Progenitor cell of endocrine pancreas (in vitro differentiated cells): ENCODE measurements around the gene FBXO42. TPM values are rescaled to one million over a fixed set of nuclear protein-coding genes. Genes with fewer than 3 reads are reported as not detected.

ENCODE experiments used
- DNase-seq: peaks from one replicate; pipeline ENCODE4 v3.0.0; 2021; ENCODE audit warnings: low spot score; ENCODE audit not compliant: unreplicated experiment
- H3K27ac Mint-ChIP-seq: 2 replicates; pipeline ENCODE4 v1.8.0; 2021; ENCODE audit warnings: mild to moderate bottlenecking, moderate library complexity, mixed read lengths
- H3K27me3 Mint-ChIP-seq: 2 replicates; pipeline ENCODE4 v1.8.0; 2021; ENCODE audit warnings: mixed read lengths
- H3K36me3 Mint-ChIP-seq: 2 replicates; pipeline ENCODE4 v1.8.0; 2022; ENCODE audit warnings: mixed read lengths; ENCODE audit not compliant: insufficient read depth
- H3K4me1 Mint-ChIP-seq: 2 replicates; pipeline ENCODE4 v1.8.0; 2021; ENCODE audit warnings: low read depth, mixed read lengths
- H3K4me3 Mint-ChIP-seq: 2 replicates; pipeline ENCODE4 v1.8.0; 2021; ENCODE audit warnings: low read depth, mild to moderate bottlenecking, moderate library complexity, mixed read lengths
- H3K9me3 Mint-ChIP-seq: 2 replicates; pipeline ENCODE4 v1.8.0; 2021; ENCODE audit warnings: low read depth, mixed read lengths
- total RNA-seq: library from RNA; stranded (reverse); gene quantifications from 2 replicates; pipeline ENCODE4 v1.2.1, GENCODE V29; 2021
- TF ChIP-seq, protein P1 (sequence below): fragments of 200-600 bp; sonication (generic); IDR thresholded peaks from one replicate; pipeline ENCODE4 v1.5.0; 2021; ENCODE audit warnings: antibody characterized with exemption, mild to moderate bottlenecking; ENCODE audit not compliant: unreplicated experiment

FBXO42 gene
- total RNA-seq, 1 donor from 2014 or later = 30.5 TPM

DNA sequence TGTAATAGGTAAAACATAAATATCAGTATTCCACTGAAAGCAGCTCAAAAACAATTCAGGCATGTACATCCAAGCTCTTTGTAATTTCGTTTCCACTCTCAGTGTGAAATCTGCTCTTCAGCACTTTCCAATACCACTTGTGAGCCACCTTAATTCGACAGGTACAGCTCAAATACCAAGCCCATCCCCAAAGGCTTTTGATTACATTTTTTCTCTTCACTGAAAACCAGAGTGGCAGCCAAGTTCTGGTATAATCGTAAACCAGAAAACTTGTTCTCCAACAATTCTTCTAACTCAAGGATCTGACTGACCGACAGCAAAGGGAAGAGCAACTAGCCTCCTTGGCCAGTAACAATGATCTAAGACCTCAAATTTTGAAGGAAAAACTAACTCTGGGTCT, 36.8 kb downstream of the FBXO42 start:
- Mint-ChIP-seq H3K4me3 (no peak overlapping the region), H3K4me1 (peaks cover 9% of the 10 kb centered on the region), H3K36me3 (peaks cover 11% of the 10 kb centered on the region), H3K9me3 (no peaks in the 10 kb centered on the region), H3K27me3 (no peaks in the 10 kb centered on the region), H3K27ac (peak overlapping the region; percentile 19)
- TF ChIP-seq, protein P1, sequence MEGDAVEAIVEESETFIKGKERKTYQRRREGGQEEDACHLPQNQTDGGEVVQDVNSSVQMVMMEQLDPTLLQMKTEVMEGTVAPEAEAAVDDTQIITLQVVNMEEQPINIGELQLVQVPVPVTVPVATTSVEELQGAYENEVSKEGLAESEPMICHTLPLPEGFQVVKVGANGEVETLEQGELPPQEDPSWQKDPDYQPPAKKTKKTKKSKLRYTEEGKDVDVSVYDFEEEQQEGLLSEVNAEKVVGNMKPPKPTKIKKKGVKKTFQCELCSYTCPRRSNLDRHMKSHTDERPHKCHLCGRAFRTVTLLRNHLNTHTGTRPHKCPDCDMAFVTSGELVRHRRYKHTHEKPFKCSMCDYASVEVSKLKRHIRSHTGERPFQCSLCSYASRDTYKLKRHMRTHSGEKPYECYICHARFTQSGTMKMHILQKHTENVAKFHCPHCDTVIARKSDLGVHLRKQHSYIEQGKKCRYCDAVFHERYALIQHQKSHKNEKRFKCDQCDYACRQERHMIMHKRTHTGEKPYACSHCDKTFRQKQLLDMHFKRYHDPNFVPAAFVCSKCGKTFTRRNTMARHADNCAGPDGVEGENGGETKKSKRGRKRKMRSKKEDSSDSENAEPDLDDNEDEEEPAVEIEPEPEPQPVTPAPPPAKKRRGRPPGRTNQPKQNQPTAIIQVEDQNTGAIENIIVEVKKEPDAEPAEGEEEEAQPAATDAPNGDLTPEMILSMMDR = no peak
- DNase-seq = no peak

DNA sequence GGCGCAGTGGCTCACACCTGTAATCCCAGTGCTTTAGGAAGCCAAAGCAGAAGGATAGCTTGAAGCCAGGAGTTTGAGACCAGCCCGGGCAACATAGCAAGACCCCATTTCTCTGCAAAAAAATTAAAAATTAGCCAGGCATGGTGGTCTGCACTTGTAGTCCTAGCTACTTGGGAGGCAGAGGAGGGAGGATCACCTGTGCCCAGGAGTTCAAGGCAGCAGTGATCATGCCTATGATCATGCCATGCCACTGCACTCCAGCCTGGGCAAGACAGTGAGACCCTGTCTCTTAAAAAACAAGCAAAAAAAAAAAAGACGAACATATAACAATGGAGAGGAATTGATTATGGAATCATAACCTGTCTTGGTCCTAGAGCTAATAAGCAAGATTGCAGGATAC, 45.1 kb downstream of the FBXO42 start:
- no peak overlapping the region for H3K27ac Mint-ChIP-seq
- no peaks in the 10 kb centered on the region for H3K4me1 Mint-ChIP-seq
- TF ChIP-seq, protein P1 = no peak
- DNase-seq = no peak
- peaks cover 24% of the 10 kb centered on the region for H3K36me3 Mint-ChIP-seq
- H3K4me3 Mint-ChIP-seq = no peak overlapping the region
- no peaks in the 10 kb centered on the region for H3K27me3 Mint-ChIP-seq
- H3K9me3 Mint-ChIP-seq = peaks cover 3% of the 10 kb centered on the region

DNA sequence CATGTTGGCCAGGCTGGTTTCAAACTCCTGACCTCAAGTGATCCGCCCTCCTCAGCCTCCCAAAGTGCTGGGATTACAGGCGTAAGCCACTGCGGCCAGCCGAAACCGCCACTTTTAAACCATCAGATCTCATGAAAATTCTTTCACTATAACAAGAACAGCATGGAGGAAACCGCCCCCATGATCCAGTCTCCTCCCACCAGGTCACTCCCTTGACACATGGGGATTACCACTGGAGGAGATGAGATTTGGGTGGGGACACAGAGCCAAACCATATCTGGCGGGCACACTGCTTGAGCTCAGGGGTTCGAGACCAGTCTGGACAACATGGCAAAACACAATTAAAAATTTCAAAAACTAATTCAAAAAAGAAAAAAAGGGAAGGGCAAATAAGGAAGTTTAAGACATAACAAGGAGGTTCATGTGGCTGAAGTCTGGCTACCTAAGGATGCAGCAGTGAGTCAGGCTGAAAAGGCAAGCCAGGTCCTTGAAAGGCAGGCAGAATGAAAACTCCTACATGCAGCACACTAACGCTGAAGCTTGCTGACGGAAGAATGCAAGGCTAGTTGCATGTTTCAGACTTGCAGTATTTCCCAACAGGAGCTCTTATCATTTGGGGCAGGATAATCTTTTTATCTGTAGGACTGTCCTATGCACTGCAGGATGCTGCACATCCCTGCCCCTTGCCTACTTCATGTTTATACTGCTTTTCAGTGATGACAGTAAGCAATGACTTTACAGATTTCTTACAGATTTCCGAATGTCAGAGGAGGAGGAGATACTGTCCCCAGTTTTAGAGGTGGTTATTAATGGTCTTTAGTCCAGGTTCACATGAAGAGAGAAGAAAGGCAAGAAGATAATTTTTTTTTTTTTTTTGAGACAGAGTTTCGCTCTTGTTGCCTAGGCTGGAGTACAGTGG, 49.3 kb downstream of the FBXO42 start:
- H3K27me3 Mint-ChIP-seq = no peaks in the 10 kb centered on the region
- peaks cover 3% of the 10 kb centered on the region for H3K9me3 Mint-ChIP-seq
- peaks cover 23% of the 10 kb centered on the region for H3K36me3 Mint-ChIP-seq
- H3K4me1 Mint-ChIP-seq = no peaks in the 10 kb centered on the region
- no peak for DNase-seq
- TF ChIP-seq, protein P1 = no peak
- H3K27ac Mint-ChIP-seq = no peak overlapping the region
- H3K4me3 Mint-ChIP-seq = no peak overlapping the region

DNA sequence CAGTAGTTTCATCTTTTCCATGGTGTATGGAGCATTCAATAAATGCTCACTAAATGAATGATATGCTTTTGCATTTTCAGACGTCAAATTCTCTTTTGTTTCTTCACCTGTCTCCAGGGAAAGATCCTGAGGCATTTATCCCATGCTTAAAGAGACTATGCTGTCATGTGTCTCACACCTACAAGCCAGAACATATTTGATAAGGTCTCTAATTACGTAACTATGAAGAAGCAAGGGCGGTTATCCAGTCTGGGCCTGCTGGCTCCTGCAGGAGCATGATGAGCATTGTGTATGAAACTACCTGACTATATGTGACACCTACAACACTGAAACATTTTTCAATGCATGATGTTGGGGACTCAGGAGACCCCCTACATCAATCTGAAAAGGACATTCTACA, 51.8 kb downstream of the FBXO42 start:
- H3K4me3 Mint-ChIP-seq = no peak overlapping the region
- H3K4me1 Mint-ChIP-seq = no peaks in the 10 kb centered on the region
- no peak for DNase-seq
- TF ChIP-seq, protein P1 = no peak
- H3K27me3 Mint-ChIP-seq = no peaks in the 10 kb centered on the region
- peaks cover 21% of the 10 kb centered on the region for H3K36me3 Mint-ChIP-seq
- no peaks in the 10 kb centered on the region for H3K9me3 Mint-ChIP-seq
- H3K27ac Mint-ChIP-seq = no peak overlapping the region

DNA sequence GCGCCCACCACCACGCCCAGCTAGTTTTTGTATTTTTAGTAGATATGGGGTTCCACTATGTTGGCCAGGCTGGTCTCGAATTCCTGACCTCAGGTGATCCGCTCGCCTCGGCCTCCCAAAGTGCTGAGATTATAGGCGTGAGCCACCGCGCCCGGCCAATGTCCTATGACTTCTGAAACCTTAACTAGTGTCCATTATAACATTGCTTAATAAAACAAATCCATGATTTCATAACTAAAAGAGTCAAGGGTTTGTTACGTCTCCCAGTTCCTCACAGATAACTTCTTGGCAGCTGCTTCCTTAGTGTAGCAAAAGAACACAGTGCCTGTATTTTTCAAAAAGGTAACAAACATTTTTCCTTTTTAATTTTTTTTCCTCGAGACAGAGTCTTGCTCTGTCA, 53.6 kb downstream of the FBXO42 start:
- DNase-seq = no peak
- Mint-ChIP-seq H3K4me1 (no peaks in the 10 kb centered on the region), H3K27ac (no peak overlapping the region), H3K27me3 (no peaks in the 10 kb centered on the region), H3K9me3 (no peaks in the 10 kb centered on the region), H3K4me3 (no peak overlapping the region), H3K36me3 (peaks cover 23% of the 10 kb centered on the region)
- TF ChIP-seq, protein P1 = no peak
